Spleen (tissue), 11 donors: ENCODE data around the gene TMEM97. TPM values are rescaled to one million over a fixed set of nuclear protein-coding genes. Genes with fewer than 3 reads are reported as not detected.

Source experiments
- DNase-seq: peaks from one replicate; pipeline ENCODE4 v3.0.0-alpha.2; 2020
- H3K27ac ChIP-seq, 8 donors: fragments of 200-600 bp; sonication (generic) in 7 of 8; 1 replicate in 4 of 8; 2 replicates in 4 of 8; pipeline versions ENCODE4 v1.5.0 to v1.8.0; 2016 to 2021; ENCODE audit warnings: inconsistent platforms in 4 of 8, mild to moderate bottlenecking in 4 of 8, moderate library complexity in 1 of 8
- H3K27me3 ChIP-seq, 7 donors: fragments of 200-600 bp; sonication (generic) in 6 of 7; replicated peaks in 1 of 7; 1 replicate in 4 of 7; 2 replicates in 3 of 7; pipeline versions ENCODE4 v1.5.0 to v1.8.0; 2016 to 2021; ENCODE audit warnings: inconsistent platforms in 3 of 7, mild to moderate bottlenecking in 1 of 7
- H3K36me3 ChIP-seq, 6 donors: fragments of 200-600 bp; sonication (generic) in 5 of 6; 1 replicate in 4 of 6; 2 replicates in 2 of 6; pipeline versions ENCODE4 v1.5.0 to v1.8.0; 2016 to 2021; ENCODE audit warnings: inconsistent platforms in 2 of 6
- H3K4me1 ChIP-seq, 6 donors: fragments of 200-600 bp; sonication (generic) in 5 of 6; 1 replicate in 3 of 6; 2 replicates in 3 of 6; pipeline versions ENCODE4 v1.5.0 to v1.8.0; 2016 to 2021; ENCODE audit warnings: inconsistent platforms in 3 of 6
- H3K4me3 ChIP-seq, 8 donors: fragments of 200-600 bp; sonication (generic) in 7 of 8; 1 replicate in 4 of 8; 2 replicates in 4 of 8; pipeline versions ENCODE4 v1.5.0 to v1.8.0; 2016 to 2021; ENCODE audit warnings: inconsistent platforms in 4 of 8, mild to moderate bottlenecking in 4 of 8, moderate library complexity in 2 of 8
- H3K9me3 ChIP-seq, 8 donors: fragments of 200-600 bp; sonication (generic) in 7 of 8; 1 replicate in 4 of 8; 2 replicates in 4 of 8; pipeline versions ENCODE4 v1.5.0 to v1.8.0; 2016 to 2021; ENCODE audit warnings: inconsistent platforms in 4 of 8
- CTCF ChIP-seq, 11 experiments: fragments of 200-600 bp in 7 of 11; fragments of 450-650 bp in 4 of 11; sonication (generic) in 4 of 11; IDR thresholded peaks in 8 of 11; conservative IDR thresholded peaks in 3 of 11; 1 replicate in 7 of 11; 2 replicates in 4 of 11; pipeline versions ENCODE4 v1.4.0 to v1.8.0; 2016 to 2021; ENCODE audit warnings: antibody characterized with exemption in 11 of 11, inconsistent platforms in 4 of 11, mild to moderate bottlenecking in 1 of 11
- POLR2A ChIP-seq, 3 donors: fragments of 450-650 bp; IDR thresholded peaks; one replicate each; pipeline ENCODE4 v1.5.1; 2017; ENCODE audit warnings: antibody characterized with exemption in 3 of 3, mild to moderate bottlenecking in 1 of 3
- POLR2AphosphoS5 ChIP-seq, 3 donors: sonication (generic); formaldehyde crosslinking; IDR thresholded peaks; one replicate each; pipeline ENCODE4 v1.5.1; 2017; ENCODE audit warnings: antibody characterized with exemption in 3 of 3
- WGBS, 5 donors: extraction: QIAGEN DNeasy Blood & Tissue Kit in 3 of 5; methylation state at CpG; one replicate each; pipeline versions ENCODE4 v1.1.5 to v1.1.7; 2013 to 2018; 5-methylcytosine and 5-hydroxymethylcytosine counted together
- intact Hi-C: fragments of 100-400 bp; cut with DNase I; formaldehyde crosslinking; loops from one replicate; pipeline ENCODE4 v1.15.0; 2023; ENCODE audit warnings: low total_unique reads
- polyA plus RNA-seq, 3 donors: library from polyadenylated mRNA; stranded (reverse); fragments of 200-250 nt; gene quantifications; one replicate each; pipeline ENCODE4 v1.2.1, GENCODE V29; 2013
- total RNA-seq, 7 donors: library from RNA; depleted of rRNA in 3 of 7; stranded (reverse); fragments of >200 nt in 3 of 7; fragmentation: NEBNext Ultra II Directional in 4 of 7; extraction: Animal tissue kit (Norgen Biotek cat#: 25700) in 4 of 7; gene quantifications; one replicate each; pipeline versions ENCODE4 v1.1.0 to v1.2.1, GENCODE V29; 2016 to 2021
- donor health status: healthy with polysubstance abuse.
- donor health status: DM: no; HTN: no; CAD: no; lungs with moderate emphysema.
- donor health status: DM: no; HTN: no; CAD: no.
- donor health status: Bipolar disorder and iron deficiency.
- donor health status: healthy.
- donor health status: DM: no; HTN: no; CAD: no.
- donor health status: DM: yes; HTN: yes; CAD: no.

The TMEM97 gene
- total and polyA plus RNA-seq, 10 donors, result 1.5 to 7.3 (median 5.4) TPM

- peaks cover 11 to 76% (median 60%) of the 10 kb centered on the region in 6 donors for H3K36me3 ChIP-seq
- WGBS, 5 donors, result 93 to 96% (median 95%) methylated on average over 5 of the region's 5 CpGs
These were observed 44.2 kb downstream of the TMEM97 start for GRCh38 chr17:28363186-28363585.

GRCh38 chr17:28363776-28364650 is 45.0 kb downstream of the TMEM97 start:
- TF ChIP-seq POLR2A (IDR thresholded peaks at IDR 0.05) (no peak), POLR2AphosphoS5 (IDR thresholded peaks at IDR 0.05) (peak in 1 of 3 donors; percentile 50)
- Histone ChIP-seq H3K36me3 (peaks cover 11 to 73% (median 59%) of the 10 kb centered on the region in 6 donors), H3K9me3 (no peaks in the 10 kb centered on the region), H3K4me3 (no peak overlapping the region), H3K4me1 (peaks cover 0 to 2% (median 0%) of the 10 kb centered on the region in 6 donors), H3K27ac (no peak overlapping the region), H3K27me3 (no peaks in the 10 kb centered on the region)
- intact Hi-C loops, result no loop called here
- WGBS, 5 donors, result 85 to 97% (median 94%) methylated on average over 6 to 8 of the region's 8 CpGs
- no peak for DNase-seq

More at GRCh38 chr17:28363186-28363585, 44.2 kb downstream of the TMEM97 start:
- Histone ChIP-seq H3K27me3 (no peaks in the 10 kb centered on the region), H3K4me1 (peaks cover 3 to 10% (median 7%) of the 10 kb centered on the region in 6 donors), H3K9me3 (no peaks in the 10 kb centered on the region), H3K4me3 (no peak overlapping the region), H3K27ac (no peak overlapping the region)
- intact Hi-C loops, result no loop called here
- no peak for DNase-seq
- TF ChIP-seq POLR2AphosphoS5 (IDR thresholded peaks at IDR 0.05), result no peak
- no peak for TF ChIP-seq POLR2A (IDR thresholded peaks at IDR 0.05)
- no peak for TF ChIP-seq CTCF (IDR thresholded peaks at IDR 0.05 in 8 of 11, conservative IDR thresholded peaks at IDR 0.05 in 3 of 11)

GRCh38 chr17:28364665-28365363 is 45.8 kb downstream of the TMEM97 start, which contains the start of gene SEBOX:
Gene SEBOX (minus strand): TSS chr17:28365199. CDS start chr17:28365151, 48 bp downstream.
- TF ChIP-seq POLR2AphosphoS5 (IDR thresholded peaks at IDR 0.05) (peak in 1 of 3 donors; percentile 47), POLR2A (IDR thresholded peaks at IDR 0.05) (no peak)
- peaks cover 0 to 3% (median 0%) of the 10 kb centered on the region in 6 donors for H3K4me1 ChIP-seq
- H3K27me3 ChIP-seq, result no peaks in the 10 kb centered on the region
- 89 to 95% (median 92%) methylated on average over 13 of the region's 13 CpGs for WGBS, 5 donors
- H3K9me3 ChIP-seq, result no peaks in the 10 kb centered on the region
- DNase-seq, result no peak
- no peak within 1 kb of the TSS for H3K4me3 ChIP-seq
- H3K36me3 ChIP-seq, result peaks cover 11 to 65% (median 51%) of the 10 kb centered on the region in 6 donors
- no peak within 1 kb of the TSS for H3K27ac ChIP-seq
- intact Hi-C loops, result no loop called here

- intact Hi-C loops, result no loop called here
- Histone ChIP-seq H3K36me3 (peaks cover 9 to 59% (median 45%) of the 10 kb centered on the region in 6 donors), H3K4me1 (peaks cover 0 to 10% (median 4%) of the 10 kb centered on the region in 6 donors), H3K27ac (no peak overlapping the region), H3K4me3 (no peak overlapping the region), H3K27me3 (no peaks in the 10 kb centered on the region), H3K9me3 (no peaks in the 10 kb centered on the region)
- WGBS, 5 donors, result 87 to 93% (median 90%) methylated on average over 2 to 3 of the region's 3 CpGs
- TF ChIP-seq POLR2AphosphoS5 (IDR thresholded peaks at IDR 0.05) (no peak), POLR2A (IDR thresholded peaks at IDR 0.05) (no peak), CTCF (IDR thresholded peaks at IDR 0.05 in 8 of 11, conservative IDR thresholded peaks at IDR 0.05 in 3 of 11) (no peak)
- DNase-seq, result no peak
These were observed 46.5 kb downstream of the TMEM97 start for GRCh38 chr17:28365487-28365886.
